B cell (primary cell): ENCODE measurements around the gene GRIP2. TPM values are rescaled to one million over a fixed set of nuclear protein-coding genes. Genes with fewer than 3 reads are reported as not detected.

ENCODE experiments used
- ATAC-seq: fragments of 200-7000 bp; cut with Tn5 transposase; one replicate; pipeline ENCODE4 v1.10.0; 2021; ENCODE audit warnings: low read depth, mild to moderate bottlenecking, moderate number of reproducible peaks, moderate library complexity
- CTCF ChIA-PET: fragments of 350-600 bp; sonication (Branson Sonifier 250); formaldehyde crosslinking; loops from one replicate; lab custom pipeline; 2021; ENCODE audit warnings: antibody characterized with exemption, inconsistent platforms; lab: Charles Lee
- POLR2A ChIA-PET: fragments of 350-600 bp; sonication (Branson Sonifier 250); formaldehyde crosslinking; loops from one replicate; lab custom pipeline; 2021; ENCODE audit warnings: antibody characterized with exemption; lab: Charles Lee
- DNase-seq: peaks from one replicate; pipeline ENCODE4 v3.0.0; 2013
- H2AFZ ChIP-seq: 2 replicates; pipeline ENCODE4 v1.6.1; 2012; ENCODE audit warnings: mild to moderate bottlenecking, low read depth, low read length; ENCODE audit not compliant: insufficient read depth, poor library complexity, severe bottlenecking
- H3K27ac ChIP-seq, 2 donors: 1 replicate in 1 of 2; 2 replicates in 1 of 2; pipeline ENCODE4 v1.5.1; 2012 to 2013; ENCODE audit warnings: low read length in 2 of 2, mild to moderate bottlenecking in 2 of 2, moderate library complexity in 1 of 2
- H3K27me3 ChIP-seq, 4 experiments: fragments of 200-600 bp in 1 of 4; sonication (generic) in 1 of 4; replicated peaks in 1 of 4; 1 replicate in 2 of 4; 2 replicates in 2 of 4; pipeline versions ENCODE4 v1.6.1 to v1.7.0; 2013 to 2016; ENCODE audit warnings: low read length in 3 of 4, mild to moderate bottlenecking in 2 of 4, mixed read lengths in 1 of 4, moderate library complexity in 1 of 4; ENCODE audit not compliant: insufficient read depth in 4 of 4, control insufficient read depth in 3 of 4; ENCODE audit errors: control extremely low read depth in 1 of 4
- H3K36me3 ChIP-seq, 2 experiments: replicated peaks in 1 of 2; 1 replicate in 1 of 2; 2 replicates in 1 of 2; pipeline versions ENCODE4 v1.6.1 to v1.7.1; 2013; ENCODE audit warnings: low read length in 1 of 2; ENCODE audit not compliant: insufficient read depth in 2 of 2, control insufficient read depth in 1 of 2; ENCODE audit errors: control extremely low read depth in 1 of 2, extremely low read depth in 1 of 2
- H3K4me1 ChIP-seq, 2 donors: fragments of 200-600 bp in 1 of 2; sonication (generic) in 1 of 2; 1 replicate in 1 of 2; 2 replicates in 1 of 2; pipeline versions ENCODE4 v1.5.1 to v1.6.1; 2013 to 2017; ENCODE audit warnings: low read length in 2 of 2; ENCODE audit not compliant: control insufficient read depth in 2 of 2, insufficient read depth in 2 of 2
- H3K4me2 ChIP-seq: replicated peaks from 2 replicates; pipeline ENCODE3; 2012; ENCODE audit warnings: mild to moderate bottlenecking, low read depth, low read length; ENCODE audit not compliant: poor library complexity, severe bottlenecking
- H3K4me3 ChIP-seq, 5 experiments: fragments of 200-600 bp in 1 of 5; sonication (generic) in 1 of 5; 1 replicate in 3 of 5; 2 replicates in 2 of 5; pipeline versions ENCODE4 v1.5.1 to v1.7.0; 2011 to 2016; ENCODE audit warnings: low read length in 4 of 5, mild to moderate bottlenecking in 4 of 5, low read depth in 2 of 5, control low read depth in 1 of 5, moderate library complexity in 1 of 5; ENCODE audit not compliant: insufficient read depth in 1 of 5; ENCODE audit errors: control extremely low read depth in 1 of 5, extremely low read depth in 1 of 5
- H3K79me2 ChIP-seq: fragments of 200-600 bp; sonication (generic); one replicate; pipeline ENCODE4 v1.6.0; 2016; ENCODE audit warnings: low read length; ENCODE audit not compliant: control insufficient read depth, insufficient read depth
- H3K9ac ChIP-seq: fragments of 200-600 bp; sonication (generic); 2 replicates; pipeline ENCODE4 v1.6.1; 2017; ENCODE audit warnings: mild to moderate bottlenecking, low read length, moderate library complexity
- H3K9me3 ChIP-seq, 3 donors: one replicate each; pipeline versions ENCODE4 v1.6.1 to v1.7.1; 2013; ENCODE audit warnings: low read length in 2 of 3; ENCODE audit not compliant: control insufficient read depth in 2 of 3, insufficient read depth in 1 of 3; ENCODE audit errors: control extremely low read depth in 1 of 3
- H4K20me1 ChIP-seq: 2 replicates; pipeline ENCODE4 v1.6.0; 2012; ENCODE audit warnings: mild to moderate bottlenecking, low read length; ENCODE audit not compliant: insufficient read depth, control insufficient read depth, poor library complexity, severe bottlenecking
- H3K27ac Mint-ChIP-seq: one replicate; pipeline ENCODE4 v1.8.0; 2021; ENCODE audit warnings: mixed read lengths
- H3K27me3 Mint-ChIP-seq: one replicate; pipeline ENCODE4 v1.8.0; 2021; ENCODE audit warnings: mixed read lengths
- H3K4me1 Mint-ChIP-seq: one replicate; pipeline ENCODE4 v1.8.0; 2021; ENCODE audit warnings: mixed read lengths
- H3K4me3 Mint-ChIP-seq: one replicate; pipeline ENCODE4 v1.8.0; 2021; ENCODE audit warnings: mixed read lengths
- H3K9me3 Mint-ChIP-seq: one replicate; pipeline ENCODE4 v1.8.0; 2022; ENCODE audit warnings: mixed read lengths; ENCODE audit not compliant: insufficient read depth
- CTCF ChIP-seq: fragments of 200-600 bp; IDR thresholded peaks from one replicate; pipeline ENCODE4 v1.8.0; 2022; ENCODE audit warnings: antibody characterized with exemption, mild to moderate bottlenecking
- EZH2 ChIP-seq: IDR thresholded peaks from 2 replicates; pipeline ENCODE4 v1.6.1; 2012; ENCODE audit warnings: borderline replicate concordance, low read depth, mild to moderate bottlenecking, moderate library complexity, low read length; ENCODE audit not compliant: insufficient read depth, poor library complexity, severe bottlenecking
- WGBS: methylation state at CpG from one replicate; pipeline ENCODE4 v1.1.5; 2013; ENCODE audit warnings: missing lambda C conversion rate; ENCODE audit not compliant: insufficient coverage; 5-methylcytosine and 5-hydroxymethylcytosine counted together
- intact Hi-C: fragments of 100-400 bp; cut with micrococcal nuclease; formaldehyde crosslinking; loops from one replicate; pipeline ENCODE4 v1.10.0; 2022
- polyA plus RNA-seq: library from polyadenylated mRNA; depleted of rRNA; stranded (reverse); fragments of >200 nt; gene quantifications from 2 replicates; pipeline ENCODE4 v1.2.3, GENCODE V29; 2012
- total RNA-seq, 2 donors: library from RNA; stranded (reverse); fragments of 120-200 nt in 1 of 2; gene quantifications; 1 replicate in 1 of 2; 2 replicates in 1 of 2; pipeline versions ENCODE4 v1.2.3 to v1.2.4, GENCODE V29; 2013 to 2022

The GRIP2 gene
- total and polyA plus RNA-seq, 2 donors (not counting 1 experiment from before 2014, with no cell fraction given) = not detected

DNA sequence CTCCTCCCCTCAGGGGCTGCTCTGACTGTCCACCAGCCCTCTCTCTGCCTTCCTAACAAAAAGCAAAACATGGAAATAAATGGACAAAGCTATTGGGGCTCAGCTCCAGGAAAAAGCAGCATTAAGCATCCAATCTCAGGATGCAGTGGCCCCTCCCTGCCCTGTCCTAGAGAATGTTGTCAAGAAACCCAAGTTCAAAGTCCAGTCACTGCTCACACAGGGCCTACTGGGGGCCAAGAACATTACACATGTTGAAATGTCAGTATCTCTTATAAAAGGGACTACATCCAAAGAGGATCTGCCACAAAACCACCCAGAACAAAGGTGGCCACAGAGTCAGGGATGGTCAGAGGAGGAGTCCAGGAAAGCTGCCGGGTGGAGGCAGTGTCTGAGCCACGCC, 7.6 kb upstream of the GRIP2 start:
- Histone ChIP-seq H3K9ac (no peak overlapping the region), H3K36me3 (no peaks in the 10 kb centered on the region), H2AFZ (no peak overlapping the region), H3K79me2 (no peaks in the 10 kb centered on the region), H3K4me2 (no peak overlapping the region), H3K4me3 (no peak overlapping the region), H3K27me3 (peaks cover 0 to 2% (median under 1%) of the 10 kb centered on the region in 4 experiments), H3K4me1 (no peaks in the 10 kb centered on the region), H3K9me3 (no peaks in the 10 kb centered on the region), H3K27ac (no peak overlapping the region), H4K20me1 (no peaks in the 10 kb centered on the region)
- POLR2A ChIA-PET = no interaction called here
- no peak for TF ChIP-seq EZH2
- no peak for TF ChIP-seq CTCF
- H3K4me3 Mint-ChIP-seq = no peak overlapping the region
- intact Hi-C loops = loop anchor here (2.0 kb wide), 1 partner anchor 345 kb away; no protein-coding TSS in a partner anchor
- H3K27ac Mint-ChIP-seq = no peak overlapping the region
- no peaks in the 10 kb centered on the region for H3K9me3 Mint-ChIP-seq
- CTCF ChIA-PET = interaction anchor here (1.5 to 2.8 kb wide), 3 partner anchors 80 to 344 kb away, joined by 4 to 13 read pairs (median 9); no protein-coding TSS in a partner anchor
- DNase-seq (no peak), ATAC-seq (no peak)
- 90% methylated on average over 2 of the region's 2 CpGs for WGBS
- H3K4me1 Mint-ChIP-seq = peaks cover 2% of the 10 kb centered on the region
- peaks cover 42% of the 10 kb centered on the region for H3K27me3 Mint-ChIP-seq

- intact Hi-C loops = no loop called here
- peaks cover 0 to 2% (median under 1%) of the 10 kb centered on the region in 4 experiments for H3K27me3 ChIP-seq
- H3K4me3 ChIP-seq = no peak overlapping the region
- no peaks in the 10 kb centered on the region for H3K79me2 ChIP-seq
- TF ChIP-seq CTCF = no peak
- no peak for TF ChIP-seq EZH2
- ATAC-seq (no peak), DNase-seq (no peak)
- H3K27ac Mint-ChIP-seq = no peak overlapping the region
- no peaks in the 10 kb centered on the region for H3K4me1 ChIP-seq
- no peaks in the 10 kb centered on the region for H3K9me3 ChIP-seq
- H3K4me3 Mint-ChIP-seq = no peak overlapping the region
- peaks cover 2% of the 10 kb centered on the region for H3K4me1 Mint-ChIP-seq
- H4K20me1 ChIP-seq = no peaks in the 10 kb centered on the region
- POLR2A ChIA-PET = no interaction called here
- 87% methylated on average over 7 of the region's 9 CpGs for WGBS
- H3K27ac ChIP-seq = no peak overlapping the region
- CTCF ChIA-PET = interaction anchor here (1.0 kb wide), 1 partner anchor 342 kb away, joined by 4 read pairs; no protein-coding TSS in a partner anchor
- no peaks in the 10 kb centered on the region for H3K9me3 Mint-ChIP-seq
- H3K9ac ChIP-seq = no peak overlapping the region
- H3K36me3 ChIP-seq = no peaks in the 10 kb centered on the region
- H3K4me2 ChIP-seq = no peak overlapping the region
- no peak overlapping the region for H2AFZ ChIP-seq
- H3K27me3 Mint-ChIP-seq = peaks cover 27% of the 10 kb centered on the region
Measured at GRCh38 chr3:14546041-14546440, 5.9 kb upstream of the GRIP2 start.
